ENCODE data around the gene DPF3.
A peak's percentile ranks its signal among the peaks of the same experiment; 100 is the strongest.

Gene DPF3

GRCh38 chr14:72888636-72889201 is 5.2 kb downstream of the DPF3 start:
- TF ChIP-seq BHLHE40 (IDR thresholded peaks at IDR 0.05; ENCODE audit: borderline replicate concordance) (no peak), TARDBP (IDR thresholded peaks at IDR 0.05) (no peak), FOXA1 (IDR thresholded peaks at IDR 0.05) (no peak), LEF1 (IDR thresholded peaks at IDR 0.05; ENCODE audit: borderline replicate concordance) (no peak), HDGF (IDR thresholded peaks at IDR 0.05; ENCODE audit: borderline replicate concordance) (no peak), L3MBTL2 (conservative IDR thresholded peaks at IDR 0.05) (no peak), ARNT (IDR thresholded peaks at IDR 0.05) (no peak), FOXK2 (IDR thresholded peaks at IDR 0.05) (no peak), PKNOX1 (IDR thresholded peaks at IDR 0.05) (no peak), ZNF384 (IDR thresholded peaks at IDR 0.05) (no peak), FOXM1 (IDR thresholded peaks at IDR 0.05; ENCODE audit: borderline replicate concordance) (no peak), ELF4 (IDR thresholded peaks at IDR 0.05) (no peak), CTBP1 (IDR thresholded peaks at IDR 0.05; ENCODE audit: borderline replicate concordance) (no peak), SUZ12 (IDR thresholded peaks at IDR 0.05) (no peak), SP1 (IDR thresholded peaks at IDR 0.05) (no peak), NFRKB (IDR thresholded peaks at IDR 0.05) (no peak)
- ChIA-PET CTCF (interaction anchor here (1.0 kb wide), 1 partner anchor 10 kb away, joined by 3 read pairs; no protein-coding TSS in a partner anchor), POLR2A (no interaction called here)
- no peak for DNase-seq (ENCODE audit: extremely low spot score)

- no peak for DNase-seq (ENCODE audit: extremely low spot score)
- ChIA-PET POLR2A (no interaction called here), CTCF (no interaction called here)
- TF ChIP-seq SP1 (IDR thresholded peaks at IDR 0.05) (no peak), FOXM1 (IDR thresholded peaks at IDR 0.05; ENCODE audit: borderline replicate concordance) (no peak), PKNOX1 (IDR thresholded peaks at IDR 0.05) (peak; percentile 94), CTBP1 (IDR thresholded peaks at IDR 0.05; ENCODE audit: borderline replicate concordance) (no peak), ELF4 (IDR thresholded peaks at IDR 0.05) (no peak), SUZ12 (IDR thresholded peaks at IDR 0.05) (no peak), HDGF (IDR thresholded peaks at IDR 0.05; ENCODE audit: borderline replicate concordance) (no peak), ARNT (IDR thresholded peaks at IDR 0.05) (no peak)
Measured at GRCh38 chr14:72888192-72888591, 5.7 kb downstream of the DPF3 start.

- TF ChIP-seq ELF4 (IDR thresholded peaks at IDR 0.05) (no peak), TARDBP (IDR thresholded peaks at IDR 0.05) (no peak), FOXA1 (IDR thresholded peaks at IDR 0.05) (no peak), PKNOX1 (IDR thresholded peaks at IDR 0.05) (no peak), CTBP1 (IDR thresholded peaks at IDR 0.05; ENCODE audit: borderline replicate concordance) (no peak), SP1 (IDR thresholded peaks at IDR 0.05) (no peak), ZNF384 (IDR thresholded peaks at IDR 0.05) (no peak), NFRKB (IDR thresholded peaks at IDR 0.05) (no peak), FOXM1 (IDR thresholded peaks at IDR 0.05; ENCODE audit: borderline replicate concordance) (no peak), ARNT (IDR thresholded peaks at IDR 0.05) (no peak), HDGF (IDR thresholded peaks at IDR 0.05; ENCODE audit: borderline replicate concordance) (no peak), BHLHE40 (IDR thresholded peaks at IDR 0.05; ENCODE audit: borderline replicate concordance) (no peak), L3MBTL2 (conservative IDR thresholded peaks at IDR 0.05) (no peak), FOXK2 (IDR thresholded peaks at IDR 0.05) (no peak), LEF1 (IDR thresholded peaks at IDR 0.05; ENCODE audit: borderline replicate concordance) (no peak), SUZ12 (IDR thresholded peaks at IDR 0.05) (no peak)
- ChIA-PET CTCF (no interaction called here), POLR2A (no interaction called here)
- no peak for DNase-seq (ENCODE audit: extremely low spot score)
Measured at GRCh38 chr14:72887514-72887913, 6.4 kb downstream of the DPF3 start.

- CTCF ChIA-PET = interaction anchor here (1.1 kb wide), 1 partner anchor 24 kb away, joined by 3 read pairs; no protein-coding TSS in a partner anchor
- POLR2A ChIA-PET = no interaction called here
- TF ChIP-seq FOXK2 (IDR thresholded peaks at IDR 0.05) = no peak
- TF ChIP-seq FOXA1 (IDR thresholded peaks at IDR 0.05) = no peak
- TF ChIP-seq SUZ12 (IDR thresholded peaks at IDR 0.05) = no peak
- TF ChIP-seq TARDBP (IDR thresholded peaks at IDR 0.05) = no peak
- no peak for TF ChIP-seq PKNOX1 (IDR thresholded peaks at IDR 0.05)
- TF ChIP-seq NFRKB (IDR thresholded peaks at IDR 0.05) = no peak
- TF ChIP-seq FOXM1 (IDR thresholded peaks at IDR 0.05; ENCODE audit: borderline replicate concordance) = no peak
- no peak for TF ChIP-seq LEF1 (IDR thresholded peaks at IDR 0.05; ENCODE audit: borderline replicate concordance)
- no peak for TF ChIP-seq L3MBTL2 (conservative IDR thresholded peaks at IDR 0.05)
- no peak for TF ChIP-seq HDGF (IDR thresholded peaks at IDR 0.05; ENCODE audit: borderline replicate concordance)
- no peak for TF ChIP-seq ELF4 (IDR thresholded peaks at IDR 0.05)
- no peak for TF ChIP-seq BHLHE40 (IDR thresholded peaks at IDR 0.05; ENCODE audit: borderline replicate concordance)
- no peak for TF ChIP-seq ARNT (IDR thresholded peaks at IDR 0.05)
- no peak for TF ChIP-seq ZNF384 (IDR thresholded peaks at IDR 0.05)
- TF ChIP-seq SP1 (IDR thresholded peaks at IDR 0.05) = no peak
- TF ChIP-seq CTBP1 (IDR thresholded peaks at IDR 0.05; ENCODE audit: borderline replicate concordance) = no peak
- DNase-seq (ENCODE audit: extremely low spot score) = no peak
Measured at GRCh38 chr14:72884386-72884785, 9.5 kb downstream of the DPF3 start.

GRCh38 chr14:72883961-72884360 is 9.9 kb downstream of the DPF3 start:
- POLR2A ChIA-PET = no interaction called here
- no peak for TF ChIP-seq L3MBTL2 (conservative IDR thresholded peaks at IDR 0.05)
- TF ChIP-seq BHLHE40 (IDR thresholded peaks at IDR 0.05; ENCODE audit: borderline replicate concordance) = no peak
- no peak for TF ChIP-seq ARNT (IDR thresholded peaks at IDR 0.05)
- TF ChIP-seq SUZ12 (IDR thresholded peaks at IDR 0.05) = no peak
- no peak for TF ChIP-seq LEF1 (IDR thresholded peaks at IDR 0.05; ENCODE audit: borderline replicate concordance)
- no peak for TF ChIP-seq PKNOX1 (IDR thresholded peaks at IDR 0.05)
- no peak for TF ChIP-seq ZNF384 (IDR thresholded peaks at IDR 0.05)
- TF ChIP-seq NFRKB (IDR thresholded peaks at IDR 0.05) = no peak
- no peak for TF ChIP-seq FOXM1 (IDR thresholded peaks at IDR 0.05; ENCODE audit: borderline replicate concordance)
- DNase-seq (ENCODE audit: extremely low spot score) = no peak
- CTCF ChIA-PET = interaction anchor here (1.1 kb wide), 1 partner anchor 24 kb away, joined by 3 read pairs; no protein-coding TSS in a partner anchor

Data from HEK293T (cell line).